MG63 (cell line): ENCODE data around the gene BLOC1S2. TPM values are rescaled to one million over a fixed set of nuclear protein-coding genes. Genes with fewer than 3 reads are reported as not detected.

ENCODE experiments used
- DNase-seq: peaks from one replicate; pipeline ENCODE4 v3.0.0-alpha.2; 2020
- H3K27me3 ChIP-seq: fragments of 250-450 bp; sonication (Bioruptor Pico); 2 replicates; pipeline ENCODE4 v1.5.1; 2020; ENCODE audit warnings: mild to moderate bottlenecking, moderate library complexity
- H3K36me3 ChIP-seq: fragments of 250-450 bp; sonication (Bioruptor Pico); 2 replicates; pipeline ENCODE4 v1.5.1; 2020; ENCODE audit warnings: mild to moderate bottlenecking, moderate library complexity
- H3K4me3 ChIP-seq: fragments of 250-450 bp; sonication (Bioruptor Pico); 2 replicates; pipeline ENCODE4 v1.5.1; 2020; ENCODE audit warnings: mild to moderate bottlenecking, moderate library complexity
- H3K9me3 ChIP-seq: fragments of 250-450 bp; sonication (Bioruptor Pico); 2 replicates; pipeline ENCODE4 v1.5.1; 2020; ENCODE audit warnings: mild to moderate bottlenecking, moderate library complexity
- total RNA-seq: library from RNA; depleted of rRNA; stranded (reverse); fragments of >200 nt; shearing (Covaris generic); gene quantifications from 2 replicates; pipeline ENCODE4 v1.2.3, GENCODE V29; 2014; ENCODE audit warnings: low replicate concordance; rRNA removed

Gene BLOC1S2
- 43.0 and 74.3 TPM in 2 replicates for total RNA-seq

- Histone ChIP-seq H3K4me3 (peak within 1 kb of the TSS; percentile 92), H3K36me3 (peaks cover 19% of the 10 kb centered on the region), H3K9me3 (no peaks in the 10 kb centered on the region), H3K27me3 (no peaks in the 10 kb centered on the region)
- peak; percentile 90 for DNase-seq
These were observed at the start of gene BLOC1S2 for GRCh38 chr10:100286051-100287033. Gene BLOC1S2 (minus strand): TSS chr10:100286680. CDS start chr10:100286659, 21 bp downstream.

GRCh38 chr10:100334762-100335161 lies 48.3 kb upstream of the BLOC1S2 start:
- no peak for DNase-seq
- H3K27me3 ChIP-seq = peaks cover 8% of the 10 kb centered on the region
- no peak overlapping the region for H3K4me3 ChIP-seq
- no peaks in the 10 kb centered on the region for H3K36me3 ChIP-seq
- no peaks in the 10 kb centered on the region for H3K9me3 ChIP-seq

GRCh38 chr10:100333661-100334440 lies 47.4 kb upstream of the BLOC1S2 start:
- Histone ChIP-seq H3K4me3 (no peak overlapping the region), H3K9me3 (no peaks in the 10 kb centered on the region), H3K27me3 (peaks cover 16% of the 10 kb centered on the region), H3K36me3 (no peaks in the 10 kb centered on the region)
- no peak for DNase-seq

GRCh38 chr10:100333106-100333505 lies 46.6 kb upstream of the BLOC1S2 start:
- no peaks in the 10 kb centered on the region for H3K9me3 ChIP-seq
- no peak for DNase-seq
- H3K4me3 ChIP-seq = no peak overlapping the region
- H3K27me3 ChIP-seq = peaks cover 20% of the 10 kb centered on the region
- no peaks in the 10 kb centered on the region for H3K36me3 ChIP-seq

- DNase-seq = no peak
- Histone ChIP-seq H3K36me3 (no peaks in the 10 kb centered on the region), H3K4me3 (no peak within 1 kb of the TSS), H3K9me3 (no peaks in the 10 kb centered on the region), H3K27me3 (peaks cover 26% of the 10 kb centered on the region)
These were observed 43.6 kb upstream of the BLOC1S2 start, which contains the start of gene PKD2L1 for GRCh38 chr10:100330079-100330478. Gene PKD2L1 (minus strand): TSS chr10:100330228. CDS start chr10:100330103, 125 bp downstream.

GRCh38 chr10:100328198-100328597 lies 41.7 kb upstream of the BLOC1S2 start:
- H3K4me3 ChIP-seq = no peak overlapping the region
- no peaks in the 10 kb centered on the region for H3K36me3 ChIP-seq
- H3K27me3 ChIP-seq = peaks cover 24% of the 10 kb centered on the region
- no peaks in the 10 kb centered on the region for H3K9me3 ChIP-seq
- no peak for DNase-seq

- peaks cover 22% of the 10 kb centered on the region for H3K27me3 ChIP-seq
- H3K36me3 ChIP-seq = no peaks in the 10 kb centered on the region
- no peak for DNase-seq
- no peak overlapping the region for H3K4me3 ChIP-seq
- H3K9me3 ChIP-seq = no peaks in the 10 kb centered on the region
These were observed 41.2 kb upstream of the BLOC1S2 start for GRCh38 chr10:100327718-100328009.

- no peaks in the 10 kb centered on the region for H3K9me3 ChIP-seq
- peak; percentile 28 for DNase-seq
- no peak overlapping the region for H3K4me3 ChIP-seq
- H3K27me3 ChIP-seq = peaks cover 21% of the 10 kb centered on the region
- no peaks in the 10 kb centered on the region for H3K36me3 ChIP-seq
These were observed 40.7 kb upstream of the BLOC1S2 start for GRCh38 chr10:100327007-100327717.

- Histone ChIP-seq H3K4me3 (no peak overlapping the region), H3K9me3 (no peaks in the 10 kb centered on the region), H3K36me3 (no peaks in the 10 kb centered on the region), H3K27me3 (peaks cover 27% of the 10 kb centered on the region)
- no peak for DNase-seq
These were observed 38.7 kb upstream of the BLOC1S2 start for GRCh38 chr10:100325158-100325557.

- no peak overlapping the region for H3K4me3 ChIP-seq
- no peak for DNase-seq
- H3K9me3 ChIP-seq = no peaks in the 10 kb centered on the region
- H3K36me3 ChIP-seq = no peaks in the 10 kb centered on the region
- H3K27me3 ChIP-seq = peaks cover 9% of the 10 kb centered on the region
These were observed 33.4 kb upstream of the BLOC1S2 start for GRCh38 chr10:100319707-100320402.

- Histone ChIP-seq H3K36me3 (no peaks in the 10 kb centered on the region), H3K9me3 (no peaks in the 10 kb centered on the region), H3K4me3 (no peak overlapping the region), H3K27me3 (peaks cover 15% of the 10 kb centered on the region)
- no peak for DNase-seq
These were observed 31.7 kb upstream of the BLOC1S2 start for GRCh38 chr10:100318207-100318606.

GRCh38 chr10:100315615-100316014 lies 29.1 kb upstream of the BLOC1S2 start:
- Histone ChIP-seq H3K9me3 (no peaks in the 10 kb centered on the region), H3K36me3 (no peaks in the 10 kb centered on the region), H3K27me3 (peaks cover 27% of the 10 kb centered on the region), H3K4me3 (no peak overlapping the region)
- peak; percentile 7 for DNase-seq

- no peak overlapping the region for H3K4me3 ChIP-seq
- H3K9me3 ChIP-seq = no peaks in the 10 kb centered on the region
- no peak for DNase-seq
- H3K36me3 ChIP-seq = no peaks in the 10 kb centered on the region
- H3K27me3 ChIP-seq = peaks cover 25% of the 10 kb centered on the region
These were observed 24.8 kb upstream of the BLOC1S2 start for GRCh38 chr10:100311298-100311697.

- H3K9me3 ChIP-seq = no peaks in the 10 kb centered on the region
- H3K36me3 ChIP-seq = no peaks in the 10 kb centered on the region
- H3K4me3 ChIP-seq = no peak overlapping the region
- peaks cover 37% of the 10 kb centered on the region for H3K27me3 ChIP-seq
- DNase-seq = no peak
These were observed 21.2 kb upstream of the BLOC1S2 start for GRCh38 chr10:100307684-100308083.

- Histone ChIP-seq H3K36me3 (no peaks in the 10 kb centered on the region), H3K27me3 (peaks cover 34% of the 10 kb centered on the region), H3K9me3 (no peaks in the 10 kb centered on the region), H3K4me3 (no peak overlapping the region)
- DNase-seq = no peak
These were observed 20.4 kb upstream of the BLOC1S2 start for GRCh38 chr10:100306861-100307260.

GRCh38 chr10:100304414-100304813 lies 17.9 kb upstream of the BLOC1S2 start:
- Histone ChIP-seq H3K4me3 (no peak overlapping the region), H3K27me3 (peaks cover 23% of the 10 kb centered on the region), H3K9me3 (no peaks in the 10 kb centered on the region), H3K36me3 (no peaks in the 10 kb centered on the region)
- DNase-seq = no peak
